ENCODE results near the gene NRP1. TPM values are rescaled to one million over a fixed set of nuclear protein-coding genes. Genes with fewer than 3 reads are reported as not detected.

The NRP1 gene
- total and polyA plus RNA-seq, 12 donors = 45.3 to 229 (median 157) TPM

DNA sequence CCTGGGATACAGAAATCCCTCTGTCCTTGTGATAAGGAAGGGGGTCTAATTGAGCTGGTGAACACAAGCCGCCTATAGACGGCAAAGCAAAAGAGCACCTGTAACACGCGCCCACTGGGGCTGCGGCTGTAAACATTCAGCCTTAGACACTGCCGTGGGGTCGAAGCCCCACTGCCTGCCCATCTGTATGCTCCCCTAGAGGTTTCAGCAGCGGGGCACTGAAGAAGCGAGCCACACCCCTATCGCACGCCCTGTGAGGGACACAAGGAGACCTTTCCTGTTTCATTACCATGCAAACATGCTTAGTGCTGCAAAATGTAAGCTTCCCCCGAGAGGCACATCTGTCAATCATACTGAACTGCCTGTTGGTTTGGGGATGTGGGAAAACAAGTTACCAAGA, 82.1 kb downstream of the NRP1 start:
- no peak for TF ChIP-seq CTCF (IDR thresholded peaks at IDR 0.05)
- WGBS, 2 donors = 94 to 95% methylated on average over 12 of the region's 12 CpGs
- H3K9me3 ChIP-seq = no peaks in the 10 kb centered on the region
- no peaks in the 10 kb centered on the region for H3K27me3 ChIP-seq
- intact Hi-C loops (cut with DNase I) = no loop called here
- DNase-seq = no peak
- peak overlapping the region in 7 of 10 donors; percentile 26 to 90 (median 59) for H3K27ac ChIP-seq
- H3K4me3 ChIP-seq = no peak overlapping the region
- H3K36me3 ChIP-seq = peaks cover 0 to 100% (median 66%) of the 10 kb centered on the region in 9 donors
- ATAC-seq = no peak
- H3K4me1 ChIP-seq = peaks cover 2 to 89% (median 62%) of the 10 kb centered on the region in 9 donors

DNA sequence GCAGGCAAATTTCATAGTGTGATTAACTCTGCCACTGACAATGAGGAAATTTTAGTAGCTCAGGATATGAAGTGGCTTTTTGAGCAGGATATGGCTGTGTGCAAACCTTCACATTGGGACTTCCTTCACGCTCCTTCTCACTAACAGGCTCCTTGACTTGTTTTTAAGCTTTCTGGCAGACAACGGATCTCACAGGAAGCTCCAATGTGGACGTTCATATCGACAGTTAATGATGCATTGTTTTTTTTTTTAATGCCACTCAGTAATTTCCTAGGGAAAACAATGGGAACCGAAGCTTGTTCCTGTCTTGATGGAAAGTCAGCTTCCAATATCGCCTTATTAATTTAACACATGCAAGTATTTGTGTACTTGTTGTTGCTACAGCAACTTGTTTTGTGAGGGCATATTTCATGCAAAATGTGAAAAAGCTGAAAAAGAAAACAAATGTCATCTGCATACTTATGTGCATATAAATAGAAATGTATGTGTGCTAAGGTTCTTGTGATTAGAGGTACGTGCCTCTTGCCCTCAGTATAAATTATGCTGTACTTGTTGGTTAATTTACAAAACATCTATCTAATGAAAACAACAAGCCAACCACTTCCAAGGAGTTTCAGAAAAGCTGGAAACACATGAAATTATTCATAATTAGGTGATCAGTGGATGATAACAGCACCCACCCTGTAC, 84.7 kb downstream of the NRP1 start:
- Histone ChIP-seq H3K4me1 (peaks cover 2 to 92% (median 73%) of the 10 kb centered on the region in 9 donors), H3K9me3 (no peaks in the 10 kb centered on the region), H3K36me3 (peaks cover 0 to 100% (median 65%) of the 10 kb centered on the region in 9 donors), H3K4me3 (no peak overlapping the region), H3K27ac (peak overlapping the region; percentile 17 to 90 (median 76)), H3K27me3 (no peaks in the 10 kb centered on the region)
- ATAC-seq (peak; percentile 58 to 86 (median 80)), DNase-seq (peak in 1 of 2 donors; percentile 37)
- TF ChIP-seq CTCF (IDR thresholded peaks at IDR 0.05) = no peak
- intact Hi-C loops (cut with DNase I) = no loop called here
- 40 to 42% methylated on average over 7 of the region's 7 CpGs for WGBS, 2 donors

- ATAC-seq (peak in 4 of 8 donors; percentile 1 to 70 (median 36)), DNase-seq (no peak)
- H3K36me3 ChIP-seq = peaks cover 0 to 100% (median 59%) of the 10 kb centered on the region in 9 donors
- H3K9me3 ChIP-seq = no peaks in the 10 kb centered on the region
- WGBS, 2 donors = 62 to 71% methylated on average over 8 of the region's 8 CpGs
- intact Hi-C loops (cut with DNase I) = no loop called here
- H3K27me3 ChIP-seq = no peaks in the 10 kb centered on the region
- no peak for TF ChIP-seq CTCF (IDR thresholded peaks at IDR 0.05)
- H3K4me1 ChIP-seq = peaks cover 2 to 93% (median 73%) of the 10 kb centered on the region in 9 donors
- H3K4me3 ChIP-seq = no peak overlapping the region
- H3K27ac ChIP-seq = peak overlapping the region; percentile 16 to 90 (median 75)
Observed at GRCh38 chr10:33249137-33249536, 85.3 kb downstream of the NRP1 start.

DNA sequence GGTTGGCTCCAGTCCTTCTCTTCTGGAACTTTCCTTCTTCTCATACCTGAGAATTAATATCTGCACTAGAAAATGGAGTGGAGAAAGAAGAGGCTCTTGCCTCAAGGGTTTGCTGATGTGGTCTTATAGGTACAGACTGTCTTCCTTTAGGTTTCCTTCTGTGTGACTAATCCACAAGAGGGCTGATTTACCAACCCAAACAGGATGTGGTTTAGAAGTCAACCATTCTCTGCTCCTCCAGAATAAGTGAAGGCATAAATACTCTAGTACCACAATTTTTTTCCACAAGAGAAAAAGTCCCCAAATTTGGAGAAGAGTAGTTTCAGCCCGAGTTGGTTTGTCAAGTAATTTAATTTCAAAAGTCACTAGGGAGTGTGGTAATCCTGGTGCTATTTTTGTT, 85.8 kb downstream of the NRP1 start:
- Histone ChIP-seq H3K4me1 (peaks cover 2 to 92% (median 71%) of the 10 kb centered on the region in 9 donors), H3K9me3 (no peaks in the 10 kb centered on the region), H3K4me3 (no peak overlapping the region), H3K36me3 (peaks cover 0 to 100% (median 54%) of the 10 kb centered on the region in 9 donors), H3K27me3 (no peaks in the 10 kb centered on the region), H3K27ac (peak overlapping the region; percentile 16 to 90 (median 75))
- TF ChIP-seq CTCF (IDR thresholded peaks at IDR 0.05) = no peak
- ATAC-seq = peak in 4 of 8 donors; percentile 10 to 39 (median 18)
- DNase-seq = no peak
- intact Hi-C loops (cut with DNase I) = no loop called here
- WGBS, 2 donors = 45 to 57% methylated on average over 1 of the region's 1 CpG
